NCI-H526 treated with DMSO at 0.1 percent for 48 hours (cell line): ENCODE data around the gene AMACR.
"Not testable (repeated sequence)": the region's sequence is repeated elsewhere in the genome, so short reads cannot be mapped to it uniquely, and the experiment has no call there.

Experiments used
- DNase-seq: peaks from one replicate; lab custom pipeline; 2025; lab: John Stamatoyannopoulos, UW

Gene AMACR

GRCh38 chr5:33966805-33967204, 41.0 kb downstream of the AMACR start:
- no peak for DNase-seq

- no peak for DNase-seq
Observed at GRCh38 chr5:33964132-33964700, 43.6 kb downstream of the AMACR start.

GRCh38 chr5:33958176-33958575, 49.7 kb downstream of the AMACR start:
- no peak for DNase-seq

GRCh38 chr5:33957577-33958150, 50.2 kb downstream of the AMACR start:
- DNase-seq: no peak

GRCh38 chr5:33952175-33952574, 55.7 kb downstream of the AMACR start:
- not testable (repeated sequence) for DNase-seq

- no peak for DNase-seq
Observed at GRCh38 chr5:33944543-33945132, 63.2 kb downstream of the AMACR start.

- DNase-seq: peak; percentile 63
Observed at GRCh38 chr5:33941090-33941489, 66.8 kb downstream of the AMACR start.

GRCh38 chr5:33939556-33940262, 68.1 kb downstream of the AMACR start:
- peak; percentile 70 for DNase-seq

- no peak for DNase-seq
Observed at GRCh38 chr5:33938881-33939280, 69.0 kb downstream of the AMACR start.

- DNase-seq: no peak
Observed at GRCh38 chr5:33938507-33938796, 69.4 kb downstream of the AMACR start.

- no peak for DNase-seq
Observed at GRCh38 chr5:33937707-33938506, 69.9 kb downstream of the AMACR start.

- DNase-seq: no peak
Observed at GRCh38 chr5:33937017-33937706, 70.7 kb downstream of the AMACR start.

GRCh38 chr5:33936381-33937016, 71.4 kb downstream of the AMACR start, which contains the start of gene RXFP3:
TSS of gene RXFP3 (plus strand) at chr5:33936386. CDS start at chr5:33936741, 355 bp downstream.
- DNase-seq: no peak
